ENCODE results near the gene PCSK5. TPM values are rescaled to one million over a fixed set of nuclear protein-coding genes. Genes with fewer than 3 reads are reported as not detected.
A peak's percentile ranks its signal among the peaks of the same experiment; 100 is the strongest.
"Not testable (repeated sequence)": the region's sequence is repeated elsewhere in the genome, so short reads cannot be mapped to it uniquely, and the experiment has no call there.

The PCSK5 gene
- 10 to 100 TPM in 11 of 12 donors, not detected in 1; 13.2 to 21.6 (median 16.9) TPM for polyA plus RNA-seq (ENCODE audit: insufficient read length in 12 of 12)
- long read RNA-seq, donor 1, full-length matches to known transcripts = 2 of 7 reads
- long read RNA-seq, donor 1, partial matches to known transcripts = 5 of 7 reads
- long read RNA-seq, donor 1, other reads (novel, unspliced or antisense) = 0 of 7 reads
- long read RNA-seq, donor 2 = 0 reads
- long read RNA-seq, donor 3, full-length matches to known transcripts = 3 of 3 reads
- long read RNA-seq, donor 3, partial matches to known transcripts = 0 of 3 reads
- long read RNA-seq, donor 3, other reads (novel, unspliced or antisense) = 0 of 3 reads
- long read RNA-seq, donor 4, full-length matches to known transcripts = 2 of 2 reads
- long read RNA-seq, donor 4, partial matches to known transcripts = 0 of 2 reads
- long read RNA-seq, donor 4, other reads (novel, unspliced or antisense) = 0 of 2 reads
- long read RNA-seq, donor 5 = 0 reads
- long read RNA-seq, donor 6, full-length matches to known transcripts = 1 of 1 reads
- long read RNA-seq, donor 6, partial matches to known transcripts = 0 of 1 reads
- long read RNA-seq, donor 6, other reads (novel, unspliced or antisense) = 0 of 1 reads
- long read RNA-seq, donor 7, full-length matches to known transcripts = 2 of 2 reads
- long read RNA-seq, donor 7, partial matches to known transcripts = 0 of 2 reads
- long read RNA-seq, donor 7, other reads (novel, unspliced or antisense) = 0 of 2 reads
- long read RNA-seq, donor 8, full-length matches to known transcripts = 2 of 9 reads
- long read RNA-seq, donor 8, partial matches to known transcripts = 7 of 9 reads
- long read RNA-seq, donor 8, other reads (novel, unspliced or antisense) = 0 of 9 reads
- long read RNA-seq, donor 9, full-length matches to known transcripts = 1 of 1 reads
- long read RNA-seq, donor 9, partial matches to known transcripts = 0 of 1 reads
- long read RNA-seq, donor 9, other reads (novel, unspliced or antisense) = 0 of 1 reads
- long read RNA-seq, donor 10 = 0 reads
- long read RNA-seq, donor 11, full-length matches to known transcripts = 4 of 12 reads
- long read RNA-seq, donor 11, partial matches to known transcripts = 8 of 12 reads
- long read RNA-seq, donor 11, other reads (novel, unspliced or antisense) = 0 of 12 reads

DNA sequence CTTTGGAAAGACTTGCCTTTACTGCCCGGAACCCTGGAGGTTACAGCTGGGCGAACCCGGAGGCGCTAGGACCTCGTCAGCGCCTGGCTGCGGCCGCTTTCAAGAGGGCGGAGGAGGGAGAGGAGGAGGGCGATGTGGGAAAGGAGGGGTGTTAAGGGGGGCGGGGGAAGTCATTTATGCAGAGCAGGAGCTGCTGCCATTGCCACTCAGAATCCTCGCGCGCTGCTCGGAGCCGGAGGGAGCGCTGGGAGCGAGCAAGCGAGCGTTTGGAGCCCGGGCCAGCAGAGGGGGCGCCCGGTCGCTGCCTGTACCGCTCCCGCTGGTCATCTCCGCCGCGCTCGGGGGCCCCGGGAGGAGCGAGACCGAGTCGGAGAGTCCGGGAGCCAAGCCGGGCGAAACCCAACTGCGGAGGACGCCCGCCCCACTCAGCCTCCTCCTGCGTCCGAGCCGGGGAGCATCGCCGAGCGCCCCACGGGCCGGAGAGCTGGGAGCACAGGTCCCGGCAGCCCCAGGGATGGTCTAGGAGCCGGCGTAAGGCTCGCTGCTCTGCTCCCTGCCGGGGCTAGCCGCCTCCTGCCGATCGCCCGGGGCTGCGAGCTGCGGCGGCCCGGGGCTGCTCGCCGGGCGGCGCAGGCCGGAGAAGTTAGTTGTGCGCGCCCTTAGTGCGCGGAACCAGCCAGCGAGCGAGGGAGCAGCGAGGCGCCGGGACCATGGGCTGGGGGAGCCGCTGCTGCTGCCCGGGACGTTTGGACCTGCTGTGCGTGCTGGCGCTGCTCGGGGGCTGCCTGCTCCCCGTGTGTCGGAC lies at the start of gene PCSK5:
TSS of gene PCSK5 (plus strand) at position 202 of the 805 bp plus-strand sequence. CDS start at position 711, 509 bp downstream.
- peak; percentile 97 for DNase-seq

DNA sequence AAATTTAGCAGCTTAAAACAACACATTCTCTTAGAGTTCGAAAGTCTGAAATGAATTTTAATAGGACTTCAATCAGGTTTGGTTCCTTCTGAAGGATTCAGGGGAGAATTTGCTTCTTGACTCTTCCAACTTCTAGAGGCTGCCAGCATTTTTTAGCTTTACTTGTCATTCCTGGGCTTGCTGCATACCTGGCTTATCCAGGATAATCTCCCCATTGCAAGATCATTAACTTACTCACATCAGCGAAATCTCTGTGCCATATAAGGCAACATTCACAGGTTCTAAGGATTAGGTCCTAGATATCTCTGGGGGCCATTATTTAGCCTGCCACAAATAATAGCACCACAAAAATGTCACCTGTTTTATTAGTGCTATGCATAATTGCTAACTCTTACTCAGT lies 46.2 kb upstream of the PCSK5 start:
- no peak for DNase-seq

DNA sequence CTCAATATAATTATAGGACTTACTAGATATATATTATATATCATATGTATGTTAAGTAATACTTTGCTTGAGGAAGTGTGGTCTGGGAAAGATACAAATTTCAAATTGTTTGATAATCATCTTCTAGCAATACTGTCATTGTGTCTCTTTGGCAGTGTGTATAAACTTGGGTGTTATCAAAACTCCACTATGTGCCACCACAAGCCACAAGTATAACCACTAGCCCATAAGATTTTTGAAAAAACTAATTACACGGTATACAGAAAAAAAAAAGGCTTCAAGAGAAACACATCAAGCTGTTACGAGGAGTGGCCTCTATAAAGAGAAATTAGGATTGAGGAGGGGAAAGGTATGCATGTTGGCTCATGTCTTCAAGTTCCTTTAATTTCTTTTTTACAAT lies 44.7 kb upstream of the PCSK5 start:
- DNase-seq = no peak

DNA sequence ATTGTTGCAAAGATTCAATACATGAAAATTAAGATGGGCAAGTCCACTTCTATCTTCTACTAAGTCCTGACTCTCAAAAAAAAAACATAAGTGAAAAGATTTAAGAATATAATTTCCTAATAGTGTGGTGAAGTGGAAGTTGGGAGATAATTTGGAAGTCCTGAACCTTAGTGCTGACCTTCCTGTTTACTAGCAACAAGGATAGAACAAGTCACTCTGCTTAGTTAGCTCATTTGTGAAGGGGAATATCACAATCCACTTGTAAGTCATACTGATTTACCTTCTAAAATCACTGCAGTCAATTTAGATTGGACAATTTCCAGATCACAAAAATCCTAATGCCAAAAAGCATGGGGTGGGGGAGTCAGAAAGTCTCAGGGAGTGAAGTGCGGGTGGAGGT lies 43.4 kb upstream of the PCSK5 start:
- no peak for DNase-seq

DNA sequence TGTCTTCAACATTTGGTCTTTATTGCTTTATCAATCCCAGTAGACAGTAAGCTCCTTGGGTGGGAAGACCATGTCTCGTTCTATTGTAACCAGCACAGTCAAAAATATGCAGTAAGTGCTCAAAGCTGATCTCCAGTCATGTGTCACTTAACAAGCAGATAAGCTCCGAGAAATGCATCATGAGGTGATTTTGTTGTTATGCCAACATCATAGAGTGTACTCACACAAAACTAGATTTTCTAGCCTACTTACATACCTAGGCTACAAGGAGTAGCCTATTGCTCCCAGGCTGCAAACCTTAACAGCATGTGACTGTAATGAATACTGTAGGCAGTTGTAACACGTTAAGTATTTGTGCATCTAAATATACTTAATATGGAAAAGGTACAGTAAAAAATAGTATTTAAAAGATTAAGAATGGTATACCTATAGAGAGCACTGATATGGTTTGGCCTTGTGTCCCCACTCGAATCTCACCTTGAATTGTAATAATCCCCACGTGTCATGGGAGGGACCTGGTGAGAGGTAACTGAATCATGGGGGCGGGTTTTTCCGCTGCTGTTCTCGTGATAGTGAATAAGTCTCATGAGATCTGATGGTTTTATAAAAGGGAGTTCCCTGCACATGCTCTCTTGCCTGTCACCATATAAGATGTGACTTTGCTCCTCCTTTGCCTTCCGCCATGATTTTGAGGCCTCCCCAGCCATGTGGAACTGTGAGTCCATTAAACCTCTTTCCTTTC lies 39.8 kb upstream of the PCSK5 start:
- DNase-seq = no peak

DNA sequence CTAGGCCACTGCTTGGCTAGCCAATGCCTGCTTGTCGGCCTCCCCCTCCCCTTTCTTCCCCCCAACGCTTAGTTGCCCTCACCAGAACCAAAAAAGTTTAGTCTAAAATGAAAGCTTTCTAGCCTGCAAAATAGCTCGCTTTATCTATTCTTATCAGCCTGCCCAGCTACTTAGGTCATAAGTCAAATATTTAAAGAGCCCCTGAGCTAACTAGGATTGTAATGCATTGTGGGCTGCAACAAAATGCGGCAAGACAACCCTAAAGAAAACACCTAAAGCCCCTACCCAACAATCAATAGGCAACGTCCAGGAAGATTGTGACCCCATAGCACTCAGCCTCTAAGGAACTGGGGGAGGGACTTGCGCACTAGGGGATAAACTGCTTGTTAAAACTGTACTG lies 38.6 kb upstream of the PCSK5 start:
- no peak for DNase-seq

DNA sequence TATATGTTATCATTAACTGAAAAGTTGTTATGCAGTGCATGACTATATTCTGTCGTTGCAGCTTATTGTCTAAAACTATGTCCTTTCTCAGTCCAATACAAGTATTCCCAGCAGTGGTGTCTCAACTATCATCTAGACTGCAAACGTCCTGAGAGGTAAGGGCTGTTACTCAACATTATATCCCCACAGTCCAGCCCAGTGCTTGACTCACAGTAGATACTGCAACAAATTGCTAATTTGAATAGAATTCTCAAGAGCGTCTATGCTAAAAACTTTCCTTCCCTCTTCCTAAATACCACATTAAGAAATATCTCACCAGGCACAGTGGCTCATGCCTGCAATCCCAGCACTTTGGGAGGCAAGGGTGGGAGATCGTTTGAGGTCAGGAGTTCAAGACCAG lies 37.7 kb upstream of the PCSK5 start:
- no peak for DNase-seq

DNA sequence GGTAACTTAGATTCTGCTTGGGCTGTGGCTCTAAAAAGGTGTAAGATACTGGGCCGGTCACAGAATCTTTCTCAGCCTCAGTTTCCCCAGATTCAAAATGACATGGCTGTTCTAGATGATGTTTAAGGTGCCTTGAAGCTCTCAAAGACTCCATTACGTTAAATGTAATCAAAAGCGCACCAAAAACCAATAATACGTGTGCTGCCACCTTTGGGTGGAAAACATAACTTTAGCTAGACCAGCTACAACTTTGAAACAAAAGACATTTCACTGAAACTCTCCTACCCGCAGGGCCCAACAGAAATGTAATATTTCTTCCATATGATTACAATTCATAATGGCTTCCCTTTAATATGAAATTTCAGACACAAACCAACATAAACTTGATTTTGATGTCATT lies 35.0 kb upstream of the PCSK5 start:
- DNase-seq = peak; percentile 25

DNA sequence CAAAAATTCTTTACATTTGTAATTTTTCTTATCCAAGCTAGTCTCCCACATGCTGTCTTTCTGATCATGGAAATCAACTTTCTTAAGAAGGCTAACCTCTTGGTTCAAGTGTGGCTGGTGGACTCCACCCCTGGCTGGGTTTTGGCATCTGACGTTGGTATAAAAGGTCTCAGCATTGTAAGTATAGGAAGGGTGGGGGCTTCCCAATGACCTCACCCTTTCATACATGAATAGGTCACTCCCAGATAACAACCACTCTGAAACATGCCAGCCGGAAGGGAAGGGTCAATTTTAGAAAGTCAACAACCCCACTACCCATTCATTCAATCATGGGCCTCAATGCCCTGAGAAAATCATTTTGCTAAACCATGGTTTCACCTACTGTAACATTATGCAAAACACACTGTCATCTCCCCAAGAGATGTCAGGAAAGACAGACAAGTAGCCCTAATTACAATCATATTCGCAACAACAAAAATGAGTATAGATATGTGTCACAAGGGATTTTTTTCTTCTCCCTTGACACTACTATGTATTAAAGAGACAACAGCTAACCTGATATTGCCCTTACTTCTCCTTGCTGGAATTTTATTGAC lies 31.9 kb upstream of the PCSK5 start:
- no peak for DNase-seq

DNA sequence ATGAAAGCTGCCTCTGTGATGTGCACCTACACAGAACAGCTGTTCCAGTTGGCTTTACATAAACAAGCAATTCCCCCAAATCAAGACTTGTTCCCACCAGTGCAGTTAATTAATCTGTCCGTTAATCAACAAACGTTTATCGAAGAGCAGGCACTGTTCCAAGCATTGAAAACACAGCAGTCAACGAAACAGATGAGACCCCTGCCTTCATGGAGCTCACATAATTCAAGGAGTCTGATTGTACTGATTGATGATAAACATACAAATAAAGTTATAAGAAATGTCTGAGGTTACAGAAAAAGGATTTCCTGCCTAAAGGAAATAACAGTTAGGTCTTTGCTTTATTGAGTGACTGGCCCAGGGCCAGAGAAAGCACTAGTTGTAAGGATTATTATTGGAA lies 26.2 kb upstream of the PCSK5 start:
- no peak for DNase-seq

DNA sequence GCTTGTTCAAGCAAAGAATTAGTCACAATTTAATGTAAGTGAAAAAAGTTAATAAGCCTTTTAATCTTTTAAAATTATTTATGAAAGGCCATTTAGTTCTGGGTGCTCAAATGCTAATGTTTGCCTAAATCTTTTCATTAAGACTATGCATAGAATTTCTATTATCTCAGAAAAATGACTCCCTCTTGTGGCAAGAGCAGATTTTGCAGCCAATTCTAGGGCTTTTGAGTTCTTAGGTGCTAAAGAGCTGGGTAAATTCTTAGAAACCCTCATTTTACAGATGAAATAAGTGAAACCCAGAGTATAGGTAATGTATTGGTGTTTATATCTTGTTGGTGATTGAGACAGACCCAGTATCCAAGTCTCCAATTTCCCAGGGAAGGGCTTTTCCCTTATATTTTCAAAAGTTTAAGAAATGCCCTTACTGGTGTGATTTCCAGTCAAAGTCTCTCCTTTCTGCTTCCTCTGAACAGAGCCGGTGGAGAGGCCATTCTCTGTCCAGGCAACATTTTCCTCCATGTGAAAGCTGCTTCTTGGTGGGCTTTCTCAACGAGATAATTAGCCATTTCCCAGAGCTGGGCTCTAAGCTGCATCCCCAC lies 24.1 kb upstream of the PCSK5 start:
- DNase-seq = peak; percentile 57

DNA sequence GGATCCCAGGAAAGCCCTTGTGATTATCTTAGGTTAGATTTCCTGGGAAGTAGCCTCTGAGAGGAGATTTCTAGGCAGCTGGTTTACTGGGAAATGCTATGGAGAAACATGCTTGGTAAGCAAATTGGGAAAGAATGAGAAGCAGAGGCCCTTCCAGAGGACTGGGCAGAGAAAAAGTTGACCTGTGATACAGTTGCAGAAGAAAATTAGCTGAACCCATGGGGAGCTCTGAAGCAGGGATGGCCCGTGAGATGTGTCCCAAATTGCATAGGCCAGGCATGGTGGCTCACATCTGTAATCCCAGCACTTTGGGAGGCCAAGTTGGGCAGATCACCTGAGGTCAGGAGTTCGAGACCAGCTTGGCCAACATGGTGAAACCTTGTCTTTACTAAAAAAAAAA lies 21.9 kb upstream of the PCSK5 start:
- not testable (repeated sequence) for DNase-seq

DNA sequence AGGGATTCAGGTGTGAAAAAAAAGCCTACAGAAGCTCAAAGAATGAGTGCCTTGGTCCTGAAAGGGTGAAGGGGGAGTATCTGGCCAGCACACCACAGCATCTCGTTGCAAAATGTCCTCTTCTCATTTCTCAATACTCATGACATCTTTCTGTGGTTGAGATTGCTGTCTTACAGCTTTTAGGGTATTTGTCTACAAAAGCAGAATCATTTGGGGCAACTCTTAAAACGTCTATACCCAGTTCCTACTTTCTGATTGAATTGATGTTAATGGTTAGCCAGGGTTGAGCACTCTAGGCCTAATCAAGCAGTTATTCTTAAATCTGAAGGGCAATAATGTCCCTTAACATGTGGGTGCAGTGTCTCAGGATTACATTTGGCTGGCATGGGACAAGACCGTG lies 21.2 kb upstream of the PCSK5 start:
- no peak for DNase-seq

DNA sequence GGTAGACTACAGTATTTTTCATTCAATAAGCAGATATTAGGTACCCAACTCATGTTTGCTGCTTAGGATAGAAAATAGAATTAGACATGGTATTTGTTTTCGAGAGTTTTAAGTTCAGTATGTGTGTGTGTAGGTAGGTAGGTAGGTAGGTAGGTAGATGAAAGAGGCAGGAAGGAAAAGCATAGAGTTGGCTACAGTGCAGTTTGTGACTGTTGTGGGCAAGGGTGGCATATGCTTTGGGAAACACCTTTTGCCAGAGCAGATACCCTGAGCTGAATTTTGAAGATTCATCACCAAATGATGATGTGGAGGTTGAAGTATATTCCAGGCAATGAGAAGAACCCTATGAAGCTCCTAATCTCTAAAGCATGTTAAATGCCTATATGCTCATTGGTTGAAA lies 20.0 kb upstream of the PCSK5 start:
- DNase-seq = no peak

DNA sequence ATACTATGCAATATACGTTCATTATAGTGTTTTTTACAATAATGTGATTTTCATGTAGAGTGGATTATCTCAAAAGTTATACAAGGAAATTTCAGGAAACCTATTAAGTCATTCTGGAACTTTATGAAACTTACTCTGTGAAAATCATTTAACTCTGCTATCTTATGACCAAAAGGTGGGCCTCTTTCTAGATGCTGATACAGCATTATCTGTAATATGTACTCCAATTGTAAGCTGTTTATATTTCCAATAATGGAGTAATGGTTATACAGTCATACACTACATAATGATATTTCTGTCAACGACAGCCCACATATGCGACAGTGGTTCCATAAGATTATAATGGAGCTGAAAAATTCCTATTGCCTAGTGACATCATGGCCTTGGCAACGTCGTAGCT lies 18.8 kb upstream of the PCSK5 start:
- DNase-seq = no peak

DNA sequence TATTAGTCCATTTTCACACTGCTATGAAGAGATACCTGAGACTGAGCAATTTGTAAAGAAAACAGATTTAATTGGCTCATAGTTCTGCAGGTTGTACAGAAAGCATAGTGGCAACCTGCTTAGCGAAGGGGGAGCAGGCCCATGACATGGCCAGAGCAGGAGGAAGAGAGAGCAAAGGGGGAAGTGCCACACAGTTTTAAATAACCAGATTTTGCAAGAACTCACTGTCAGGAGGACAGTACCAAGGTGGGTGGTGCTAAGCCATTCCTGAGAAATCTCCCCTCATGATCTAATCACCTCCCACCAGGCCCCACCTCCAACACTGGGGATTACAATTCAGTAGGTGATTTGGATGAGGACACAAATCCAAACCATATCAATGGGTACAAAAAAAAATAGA lies 16.8 kb upstream of the PCSK5 start:
- no peak for DNase-seq

DNA sequence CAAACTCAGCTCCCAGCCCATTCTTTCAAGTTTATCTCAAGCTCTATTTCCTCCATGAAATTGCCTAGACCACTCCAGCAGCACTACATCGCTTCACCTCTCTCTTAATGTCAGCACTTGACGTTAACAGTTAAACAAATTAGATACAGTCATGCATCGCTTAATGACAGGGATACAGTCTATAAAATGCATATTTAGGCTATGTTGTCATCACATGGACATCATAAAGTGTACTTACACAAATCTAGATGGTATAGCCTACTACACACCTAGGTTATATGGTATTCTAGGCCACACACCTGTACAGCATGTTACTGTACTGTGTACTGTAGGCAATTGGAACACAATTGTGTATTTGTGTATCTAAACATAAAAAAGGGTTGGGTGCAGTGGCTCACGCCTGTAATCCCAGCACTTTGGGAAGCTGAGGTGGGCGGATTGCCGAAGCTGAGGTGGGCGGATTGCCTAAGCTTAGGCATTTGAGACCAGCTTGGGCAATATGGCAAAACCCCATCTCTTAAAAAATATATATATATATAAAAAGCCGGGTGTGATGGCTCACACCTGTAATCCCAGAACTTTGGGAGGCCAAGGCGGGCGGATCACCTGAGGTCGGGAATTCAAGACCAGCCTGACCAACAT lies 13.4 kb upstream of the PCSK5 start:
- DNase-seq = no peak

DNA sequence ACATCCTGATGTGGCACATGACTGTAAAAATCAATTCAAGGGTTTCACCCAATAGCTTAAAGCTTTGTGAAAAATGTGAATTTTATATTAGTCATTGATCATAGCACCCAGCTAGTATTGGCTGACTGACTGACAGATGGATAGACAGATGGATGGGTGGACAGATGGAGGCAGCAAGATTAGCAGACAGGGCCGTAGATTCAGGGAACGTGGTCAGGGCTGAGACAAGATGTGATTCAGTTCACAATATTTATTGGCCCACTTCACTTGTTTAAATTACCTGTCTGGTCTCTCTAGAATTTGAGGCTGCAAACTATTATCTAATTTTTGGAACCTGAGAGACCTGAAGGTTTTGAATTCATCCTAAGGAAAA lies 12.0 kb upstream of the PCSK5 start:
- no peak for DNase-seq

DNA sequence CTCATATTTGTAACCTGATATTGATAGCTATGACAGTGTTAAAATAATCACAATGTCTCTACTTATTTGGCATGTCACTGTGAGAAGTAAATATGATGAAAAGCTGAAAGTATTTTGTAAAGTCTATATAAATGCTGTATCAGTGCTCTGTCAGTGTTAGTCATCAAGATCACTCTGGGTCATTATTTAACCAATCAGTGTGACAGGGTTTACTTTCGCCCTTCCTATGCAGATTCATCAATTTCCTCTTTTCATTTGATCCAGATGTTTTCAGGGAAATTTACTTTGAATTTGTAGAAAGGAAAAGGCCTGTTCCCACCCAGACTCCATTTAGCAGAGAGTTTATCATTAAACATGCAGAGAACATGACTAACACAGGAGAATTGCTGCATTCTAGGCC lies 9.9 kb upstream of the PCSK5 start:
- DNase-seq = no peak

DNA sequence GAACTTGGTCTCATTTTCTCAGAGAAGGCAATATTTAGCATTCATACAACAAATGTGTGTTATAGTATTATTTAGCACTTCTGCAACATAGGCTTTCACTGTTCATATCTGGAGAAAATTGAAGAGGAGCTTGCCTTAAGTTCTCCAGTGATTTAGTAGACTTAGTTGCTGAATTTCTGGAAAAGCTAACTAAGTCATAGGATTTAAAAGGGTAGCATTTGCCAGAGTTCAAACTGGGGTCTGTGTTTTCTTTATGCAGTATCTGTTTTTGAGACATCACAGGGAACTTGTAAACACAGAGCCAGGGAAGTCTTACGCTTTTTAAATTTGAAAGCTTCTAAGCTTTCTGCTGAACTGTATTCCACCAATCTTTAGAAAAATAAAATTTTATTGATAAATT lies 8.7 kb upstream of the PCSK5 start:
- no peak for DNase-seq

All from muscle of arm (tissue), 14 donors.